ENCODE data around the gene KCNQ4. TPM values are rescaled to one million over a fixed set of nuclear protein-coding genes. Genes with fewer than 3 reads are reported as not detected.
A peak's percentile ranks its signal among the peaks of the same experiment; 100 is the strongest.

KCNQ4 gene
- total RNA-seq, 4 donors from 2014 or later = 1.1 to 3.8 (median 1.5) TPM

DNA sequence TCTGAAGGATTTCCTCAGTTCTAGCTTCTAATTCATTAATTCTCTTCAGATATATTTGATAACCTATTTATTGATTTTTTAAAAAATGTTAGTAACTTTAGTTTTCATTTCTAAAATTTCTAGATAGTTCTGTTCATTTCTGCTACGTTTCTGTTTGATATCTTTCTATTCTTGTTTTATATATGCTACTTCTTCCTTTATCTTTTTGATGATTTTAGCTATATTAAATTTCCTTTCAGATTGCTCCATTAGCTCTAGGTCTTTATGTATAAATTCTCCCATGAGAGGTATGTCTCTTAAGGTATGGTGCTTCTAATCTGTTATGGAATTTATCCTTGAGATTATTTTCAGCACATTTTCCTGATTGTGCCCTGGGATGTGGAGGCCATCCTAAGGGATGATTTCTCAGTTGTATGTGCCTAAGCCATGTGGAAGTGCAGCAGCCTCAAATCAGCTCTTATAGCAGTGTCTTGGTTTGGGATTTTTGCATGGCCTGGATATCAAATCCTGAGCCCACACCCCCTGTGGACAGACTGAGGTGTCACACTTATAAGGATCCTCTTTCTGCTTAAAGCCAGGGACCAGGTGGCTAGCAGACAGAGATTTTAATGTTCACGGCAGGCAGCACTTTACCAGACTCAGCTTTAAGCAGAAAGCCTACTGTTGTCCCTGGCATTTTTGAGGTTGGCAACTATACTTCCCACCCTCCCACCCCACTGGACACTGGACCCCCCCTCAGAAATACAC is 6.2 kb upstream of the KCNQ4 start:
- no peak overlapping the region for H3K27ac ChIP-seq
- no peaks in the 10 kb centered on the region for H3K9me3 ChIP-seq
- H3K4me3 ChIP-seq = no peak overlapping the region
- TF ChIP-seq, protein P1, sequence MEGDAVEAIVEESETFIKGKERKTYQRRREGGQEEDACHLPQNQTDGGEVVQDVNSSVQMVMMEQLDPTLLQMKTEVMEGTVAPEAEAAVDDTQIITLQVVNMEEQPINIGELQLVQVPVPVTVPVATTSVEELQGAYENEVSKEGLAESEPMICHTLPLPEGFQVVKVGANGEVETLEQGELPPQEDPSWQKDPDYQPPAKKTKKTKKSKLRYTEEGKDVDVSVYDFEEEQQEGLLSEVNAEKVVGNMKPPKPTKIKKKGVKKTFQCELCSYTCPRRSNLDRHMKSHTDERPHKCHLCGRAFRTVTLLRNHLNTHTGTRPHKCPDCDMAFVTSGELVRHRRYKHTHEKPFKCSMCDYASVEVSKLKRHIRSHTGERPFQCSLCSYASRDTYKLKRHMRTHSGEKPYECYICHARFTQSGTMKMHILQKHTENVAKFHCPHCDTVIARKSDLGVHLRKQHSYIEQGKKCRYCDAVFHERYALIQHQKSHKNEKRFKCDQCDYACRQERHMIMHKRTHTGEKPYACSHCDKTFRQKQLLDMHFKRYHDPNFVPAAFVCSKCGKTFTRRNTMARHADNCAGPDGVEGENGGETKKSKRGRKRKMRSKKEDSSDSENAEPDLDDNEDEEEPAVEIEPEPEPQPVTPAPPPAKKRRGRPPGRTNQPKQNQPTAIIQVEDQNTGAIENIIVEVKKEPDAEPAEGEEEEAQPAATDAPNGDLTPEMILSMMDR (IDR thresholded peaks at IDR 0.05) = no peak
- TF ChIP-seq EP300 (IDR thresholded peaks at IDR 0.05) = no peak
- TF ChIP-seq POLR2AphosphoS5 (IDR thresholded peaks at IDR 0.05) = no peak
- no peak for TF ChIP-seq POLR2A (IDR thresholded peaks at IDR 0.05)
- H3K4me1 ChIP-seq = peaks cover 5% of the 10 kb centered on the region
- DNase-seq (ENCODE audit: low spot score in 2 of 2) = no peak
- peaks cover 2% of the 10 kb centered on the region for H3K27me3 ChIP-seq
- WGBS = 94% methylated on average over 2 of the region's 2 CpGs
- H3K36me3 ChIP-seq = peaks cover 12% of the 10 kb centered on the region

DNA sequence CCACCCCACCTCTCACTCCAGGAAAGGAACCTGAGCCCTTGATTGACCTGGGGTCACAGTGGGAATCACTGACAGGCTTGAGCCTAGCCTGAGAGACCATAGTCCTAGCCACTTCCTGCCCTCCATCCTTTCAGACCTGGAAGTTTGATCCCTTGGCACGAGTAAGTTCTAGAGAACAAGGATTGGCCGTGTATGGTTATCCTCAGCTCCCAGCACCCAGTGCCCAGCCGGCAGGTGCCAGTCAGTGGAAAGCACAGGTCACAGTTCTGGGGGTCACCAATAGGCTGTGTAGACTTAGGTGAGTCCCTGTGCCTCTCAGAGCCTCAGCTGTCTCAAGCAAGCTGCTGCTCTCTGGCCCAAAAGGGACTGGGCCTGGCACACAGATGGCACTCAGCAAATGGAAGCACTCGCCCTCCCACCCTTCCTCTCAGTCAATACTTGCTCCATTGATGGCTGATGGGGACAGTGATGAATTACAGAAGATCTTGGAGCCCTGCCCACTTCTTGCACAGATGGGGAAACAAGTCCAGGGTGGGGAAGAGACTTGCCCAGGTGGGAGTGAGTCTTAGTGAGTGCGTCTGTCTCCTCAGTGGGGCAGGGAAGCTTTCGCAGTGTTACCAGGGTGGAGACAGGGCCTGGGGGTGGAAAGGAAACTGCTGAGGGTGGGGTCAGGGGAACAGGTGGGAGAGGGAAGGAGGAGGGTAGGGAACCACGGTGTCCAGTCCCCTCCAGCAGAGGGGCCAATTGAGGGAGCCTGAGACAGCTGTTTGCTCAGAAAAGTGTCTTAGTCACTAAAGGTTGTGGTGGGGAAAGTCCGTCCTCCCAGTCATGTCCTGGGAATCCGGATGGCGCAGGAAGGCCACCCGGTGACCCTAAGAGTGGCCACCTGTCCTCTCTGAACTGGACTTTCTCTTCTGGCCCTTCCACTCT is 2.6 kb upstream of the KCNQ4 start:
- TF ChIP-seq, protein P1 (IDR thresholded peaks at IDR 0.05) = no peak
- no peak for TF ChIP-seq EP300 (IDR thresholded peaks at IDR 0.05)
- no peak for TF ChIP-seq POLR2AphosphoS5 (IDR thresholded peaks at IDR 0.05)
- TF ChIP-seq POLR2A (IDR thresholded peaks at IDR 0.05) = no peak
- Histone ChIP-seq H3K4me3 (no peak overlapping the region), H3K27me3 (peaks cover 6% of the 10 kb centered on the region), H3K36me3 (peaks cover 7% of the 10 kb centered on the region), H3K27ac (no peak overlapping the region), H3K9me3 (no peaks in the 10 kb centered on the region), H3K4me1 (peaks cover 27% of the 10 kb centered on the region)
- no peak for DNase-seq (ENCODE audit: low spot score in 2 of 2)
- 77% methylated on average over 7 of the region's 11 CpGs for WGBS

DNA sequence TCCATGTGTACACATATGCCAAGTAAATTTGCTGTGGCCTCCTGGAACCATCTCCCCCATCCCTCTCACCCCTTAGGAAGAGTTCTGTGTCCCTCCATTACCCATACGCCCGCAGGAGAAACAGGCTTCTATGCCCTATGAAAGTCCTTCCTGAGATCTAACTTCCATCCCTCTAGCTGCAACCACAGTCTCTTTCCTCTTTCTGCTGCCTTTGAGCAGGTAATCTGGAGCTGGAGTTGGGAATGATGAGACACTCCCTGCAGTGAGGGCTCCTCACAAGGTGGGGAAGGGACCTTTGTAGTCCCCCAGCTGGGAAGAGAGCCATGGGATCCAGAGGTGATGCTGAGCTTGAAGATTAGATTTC is 2.0 kb upstream of the KCNQ4 start:
- Histone ChIP-seq H3K9me3 (no peaks in the 10 kb centered on the region), H3K4me3 (no peak overlapping the region), H3K36me3 (peaks cover under 1% of the 10 kb centered on the region), H3K27ac (no peak overlapping the region), H3K27me3 (peaks cover 6% of the 10 kb centered on the region), H3K4me1 (peaks cover 27% of the 10 kb centered on the region)
- DNase-seq (ENCODE audit: low spot score in 2 of 2) = no peak
- 93% methylated on average over 2 of the region's 2 CpGs for WGBS
- TF ChIP-seq POLR2AphosphoS5 (IDR thresholded peaks at IDR 0.05) (no peak), POLR2A (IDR thresholded peaks at IDR 0.05) (no peak)

DNA sequence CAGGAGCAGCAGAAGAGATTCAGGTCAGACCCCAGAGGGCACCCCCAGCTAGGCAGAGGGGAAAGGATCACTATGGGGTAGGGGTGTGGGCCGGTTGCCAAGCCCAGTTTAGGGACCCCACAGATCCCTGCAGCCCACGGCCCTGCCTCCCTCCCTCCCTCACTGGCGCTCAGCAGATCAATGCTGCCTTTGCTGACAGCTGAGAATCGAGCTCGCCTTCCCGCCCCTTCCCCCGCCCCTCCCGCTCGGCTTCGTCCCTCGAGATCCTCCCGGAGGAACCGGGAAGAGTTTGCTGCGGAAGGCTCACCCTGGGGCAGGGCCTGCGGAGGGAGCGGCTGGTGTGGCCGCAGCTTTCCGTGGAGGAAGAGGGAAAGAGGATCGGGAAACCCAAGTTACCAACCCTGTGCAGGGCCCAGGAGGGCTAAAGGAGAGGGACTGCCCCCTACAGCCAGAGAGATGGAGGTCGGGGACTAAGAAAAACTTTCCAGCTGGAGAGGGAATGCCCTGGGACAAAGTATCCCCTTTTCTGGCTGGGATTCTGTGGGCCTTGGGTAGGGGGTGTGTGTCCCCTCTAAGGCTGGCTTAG is 1.1 kb upstream of the KCNQ4 start:
- 10% methylated on average over 18 of the region's 20 CpGs for WGBS

DNA sequence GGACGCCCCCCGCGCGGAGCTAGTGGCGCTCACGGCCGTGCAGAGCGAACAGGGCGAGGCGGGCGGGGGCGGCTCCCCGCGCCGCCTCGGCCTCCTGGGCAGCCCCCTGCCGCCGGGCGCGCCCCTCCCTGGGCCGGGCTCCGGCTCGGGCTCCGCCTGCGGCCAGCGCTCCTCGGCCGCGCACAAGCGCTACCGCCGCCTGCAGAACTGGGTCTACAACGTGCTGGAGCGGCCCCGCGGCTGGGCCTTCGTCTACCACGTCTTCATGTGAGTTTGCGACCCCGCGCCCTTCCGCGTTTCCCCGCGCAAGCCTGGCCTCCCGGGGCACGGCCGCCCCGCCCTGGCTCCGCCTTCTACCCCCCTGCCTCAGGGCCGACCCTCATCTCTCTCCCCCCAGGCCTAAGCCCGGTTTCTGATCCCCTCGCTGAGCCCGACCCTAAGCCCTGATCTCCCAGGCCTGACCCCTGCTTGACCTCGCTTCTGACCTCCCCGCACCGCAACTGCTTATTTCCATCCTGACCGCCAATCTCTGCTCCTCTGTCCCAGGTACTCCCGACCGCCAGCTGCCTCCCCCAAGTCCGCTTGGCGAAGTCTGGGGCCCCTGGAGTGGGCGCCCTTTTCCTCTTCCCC is 669 bp downstream of the KCNQ4 start:
- peak overlapping the region; percentile 62 for H3K27ac ChIP-seq

More for the DNA sequence above, 1.1 kb upstream of the KCNQ4 start:
- Histone ChIP-seq H3K4me1 (peaks cover 27% of the 10 kb centered on the region), H3K27me3 (peaks cover 6% of the 10 kb centered on the region), H3K36me3 (no peaks in the 10 kb centered on the region), H3K9me3 (no peaks in the 10 kb centered on the region), H3K27ac (no peak overlapping the region), H3K4me3 (peak overlapping the region; percentile 59)
- no peak for DNase-seq (ENCODE audit: low spot score in 2 of 2)
- TF ChIP-seq POLR2AphosphoS5 (IDR thresholded peaks at IDR 0.05) = no peak
- no peak for TF ChIP-seq POLR2A (IDR thresholded peaks at IDR 0.05)
- TF ChIP-seq, protein P1 (IDR thresholded peaks at IDR 0.05) = no peak
- TF ChIP-seq EP300 (IDR thresholded peaks at IDR 0.05) = no peak

More for the DNA sequence above, 669 bp downstream of the KCNQ4 start:
- TF ChIP-seq, protein P1 (IDR thresholded peaks at IDR 0.05) = no peak
- TF ChIP-seq POLR2A (IDR thresholded peaks at IDR 0.05) (no peak), POLR2AphosphoS5 (IDR thresholded peaks at IDR 0.05) (no peak), EP300 (IDR thresholded peaks at IDR 0.05) (no peak)
- no peak for DNase-seq (ENCODE audit: low spot score in 2 of 2)
- peaks cover 27% of the 10 kb centered on the region for H3K4me1 ChIP-seq
- H3K27me3 ChIP-seq = peaks cover 6% of the 10 kb centered on the region
- H3K9me3 ChIP-seq = no peaks in the 10 kb centered on the region
- H3K36me3 ChIP-seq = no peaks in the 10 kb centered on the region
- peak overlapping the region; percentile 59 for H3K4me3 ChIP-seq
- WGBS = 34% methylated on average over 25 of the region's 63 CpGs
